Measurements from ENCODE around the gene CDH18.

- TF ChIP-seq CTCF (conservative IDR thresholded peaks at IDR 0.05; ENCODE audit: low read depth, low read length) (no peak), EZH2phosphoT487 (IDR thresholded peaks at IDR 0.05; ENCODE audit: borderline replicate concordance, low read length) (no peak), EZH2 (IDR thresholded peaks at IDR 0.05; ENCODE audit: low read length, unreplicated experiment) (no peak)
Observed at GRCh38 chr5:19625562-19625961, 362.4 kb downstream of the CDH18 start.
